ENCODE measurements around the gene IVNS1ABP. TPM values are rescaled to one million over a fixed set of nuclear protein-coding genes. Genes with fewer than 3 reads are reported as not detected.
"Not testable (repeated sequence)": the region's sequence is repeated elsewhere in the genome, so short reads cannot be mapped to it uniquely, and the experiment has no call there.

Gene IVNS1ABP
- total RNA-seq, 1 donor from 2014 or later, result 85.7 TPM

DNA sequence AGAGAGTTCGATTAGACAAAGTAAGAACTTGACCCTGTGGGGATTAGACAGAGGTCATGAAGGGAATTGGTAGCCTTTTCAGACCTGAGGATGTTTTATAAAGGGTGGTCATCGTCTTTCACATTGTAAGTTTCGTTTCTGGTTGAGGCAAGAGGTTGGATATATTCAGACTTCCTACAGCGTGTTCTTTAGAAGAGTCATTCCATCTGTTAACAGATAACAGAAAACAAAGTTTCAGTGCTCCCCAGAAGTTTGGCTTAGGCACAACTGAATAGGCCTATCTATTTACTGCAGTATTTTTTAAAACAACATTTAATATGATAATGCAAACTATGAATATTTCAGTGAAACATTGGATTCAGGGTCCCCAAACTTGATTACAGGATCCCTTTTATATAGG lies 17.1 kb upstream of the IVNS1ABP start:
- no peak for DNase-seq (ENCODE audit: low spot score)

DNA sequence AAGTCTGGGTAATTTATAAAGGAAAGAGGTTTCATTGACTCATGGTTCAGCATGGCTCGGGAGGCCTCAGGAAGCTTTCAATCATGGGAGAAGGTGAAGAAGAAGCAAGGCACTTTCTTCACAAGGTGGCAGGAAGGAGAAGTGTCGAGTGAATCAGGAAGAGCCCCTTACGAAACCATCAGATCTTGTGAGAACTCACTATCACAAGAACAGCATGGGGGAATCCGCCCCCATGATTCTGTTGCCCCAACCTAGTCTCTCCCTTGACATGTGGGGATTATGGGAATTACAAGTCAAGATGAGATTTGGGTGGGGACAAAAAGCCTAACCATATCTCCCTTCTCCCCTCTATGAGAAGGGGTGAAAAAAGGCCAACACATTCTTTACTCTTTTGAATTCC lies 11.2 kb upstream of the IVNS1ABP start:
- DNase-seq (ENCODE audit: low spot score), result no peak

DNA sequence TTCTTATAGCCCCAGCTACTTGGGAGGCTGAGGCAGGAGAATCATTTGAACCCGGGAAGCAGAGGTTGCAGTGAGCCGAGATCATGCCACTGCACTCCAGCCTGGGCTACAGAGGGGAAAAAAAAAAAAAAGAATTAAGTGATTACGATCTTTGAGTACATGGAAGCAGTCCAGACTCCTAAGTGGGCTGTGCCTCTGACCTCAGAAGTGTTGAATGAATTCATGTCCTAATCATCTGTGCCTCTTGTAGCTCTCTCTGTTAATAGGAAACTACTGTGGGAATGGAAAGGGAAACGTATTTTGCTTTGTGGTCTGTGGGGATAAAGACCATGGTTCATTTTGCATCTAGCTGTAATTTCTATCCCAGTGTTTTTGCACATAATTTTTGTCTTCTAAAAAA lies 8.4 kb upstream of the IVNS1ABP start:
- no peak for DNase-seq (ENCODE audit: low spot score)

GRCh38 chr1:185324118-185324517 lies 7.1 kb upstream of the IVNS1ABP start:
- DNase-seq (ENCODE audit: low spot score), result no peak

DNA sequence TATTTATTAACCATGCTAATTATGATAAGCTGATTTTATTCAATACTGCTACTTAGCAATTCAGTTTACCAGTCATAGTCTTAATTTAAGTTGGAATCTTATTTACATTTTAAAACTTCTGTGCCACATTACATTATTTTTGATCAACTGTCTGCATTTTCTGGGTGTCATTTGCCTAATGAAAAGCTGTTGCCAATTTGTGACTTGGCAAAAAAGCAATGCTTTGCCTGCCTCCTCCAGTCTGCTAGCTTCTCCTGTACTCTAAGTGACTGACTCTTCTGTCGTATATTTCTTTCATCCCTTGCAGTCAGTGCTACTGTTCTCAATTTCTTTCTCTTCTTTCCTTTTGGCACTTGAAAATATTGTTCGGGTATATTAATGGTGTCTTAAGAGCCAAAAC lies 5.6 kb upstream of the IVNS1ABP start:
- no peak for DNase-seq (ENCODE audit: low spot score)

DNA sequence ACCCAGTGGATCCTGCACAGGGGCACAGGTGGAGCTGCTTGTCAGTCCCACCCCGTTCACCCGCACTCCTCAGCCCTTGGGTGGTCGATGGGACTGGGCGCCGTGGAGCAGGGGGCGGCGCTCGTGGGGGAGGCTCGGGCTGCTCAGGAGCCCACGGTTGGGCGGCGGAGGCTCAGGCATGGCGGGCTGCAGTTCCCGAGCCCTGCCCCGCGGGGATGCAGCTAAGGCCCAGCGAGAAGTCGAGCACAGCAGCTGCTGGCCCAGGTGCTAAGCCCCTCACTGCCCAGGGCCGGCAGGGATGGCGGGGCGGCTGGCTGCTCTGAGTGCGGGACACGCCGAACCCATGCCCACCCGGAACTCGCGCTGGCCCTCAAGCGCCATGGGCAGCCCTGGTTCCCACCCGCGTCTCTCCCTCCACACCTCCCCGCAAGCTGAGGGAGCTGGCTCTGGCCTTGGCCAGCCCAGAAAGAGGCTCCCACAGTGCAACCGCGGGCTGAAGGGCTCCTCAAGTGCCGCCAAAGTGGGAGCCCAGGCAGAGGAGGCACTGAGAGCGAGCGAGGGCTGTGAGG lies 4.7 kb upstream of the IVNS1ABP start:
- DNase-seq (ENCODE audit: low spot score), result not testable (repeated sequence)

GRCh38 chr1:185321104-185321503 lies 4.1 kb upstream of the IVNS1ABP start:
- not testable (repeated sequence) for DNase-seq (ENCODE audit: low spot score)

DNA sequence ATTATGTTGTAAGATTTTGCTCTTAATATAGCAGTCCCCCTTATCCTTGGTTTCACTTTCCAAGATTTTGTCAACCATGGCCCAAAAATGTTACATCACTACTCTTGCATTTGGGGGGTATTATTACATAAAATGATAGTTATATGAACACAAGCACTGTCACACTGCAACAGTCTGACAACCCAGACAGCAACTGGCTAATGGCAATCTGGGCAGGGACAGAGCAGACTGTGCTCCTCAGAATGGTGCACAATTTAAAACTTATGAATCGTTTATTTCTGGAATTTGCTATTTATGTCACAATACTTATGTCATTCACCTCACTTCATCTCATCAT lies 2.1 kb upstream of the IVNS1ABP start:
- no peak for DNase-seq (ENCODE audit: low spot score)

- DNase-seq (ENCODE audit: low spot score), result no peak
These were observed 1.5 kb upstream of the IVNS1ABP start for GRCh38 chr1:185318431-185319138.

DNA sequence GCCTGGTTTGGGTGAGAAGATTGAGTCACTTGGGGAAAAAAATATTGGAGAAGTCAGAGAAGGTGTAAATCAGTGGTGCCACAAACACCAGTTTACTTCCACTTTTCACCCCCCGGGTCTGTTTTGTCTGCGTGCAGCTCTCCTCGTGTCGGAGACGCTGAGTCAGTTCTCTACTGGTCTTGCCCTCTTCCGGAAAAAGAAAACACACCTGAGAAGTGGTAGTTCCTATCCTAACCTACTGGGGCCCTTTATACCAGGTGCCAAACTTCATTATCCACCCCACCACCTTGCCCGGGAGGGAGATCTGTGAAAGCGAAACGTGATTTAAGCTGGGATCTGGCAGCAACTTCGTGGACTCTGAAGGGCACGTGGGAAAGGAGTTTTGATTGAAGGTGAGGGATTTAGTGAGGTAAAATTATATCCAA lies 855 bp upstream of the IVNS1ABP start:
- peak; percentile 46 for DNase-seq (ENCODE audit: low spot score)

DNA sequence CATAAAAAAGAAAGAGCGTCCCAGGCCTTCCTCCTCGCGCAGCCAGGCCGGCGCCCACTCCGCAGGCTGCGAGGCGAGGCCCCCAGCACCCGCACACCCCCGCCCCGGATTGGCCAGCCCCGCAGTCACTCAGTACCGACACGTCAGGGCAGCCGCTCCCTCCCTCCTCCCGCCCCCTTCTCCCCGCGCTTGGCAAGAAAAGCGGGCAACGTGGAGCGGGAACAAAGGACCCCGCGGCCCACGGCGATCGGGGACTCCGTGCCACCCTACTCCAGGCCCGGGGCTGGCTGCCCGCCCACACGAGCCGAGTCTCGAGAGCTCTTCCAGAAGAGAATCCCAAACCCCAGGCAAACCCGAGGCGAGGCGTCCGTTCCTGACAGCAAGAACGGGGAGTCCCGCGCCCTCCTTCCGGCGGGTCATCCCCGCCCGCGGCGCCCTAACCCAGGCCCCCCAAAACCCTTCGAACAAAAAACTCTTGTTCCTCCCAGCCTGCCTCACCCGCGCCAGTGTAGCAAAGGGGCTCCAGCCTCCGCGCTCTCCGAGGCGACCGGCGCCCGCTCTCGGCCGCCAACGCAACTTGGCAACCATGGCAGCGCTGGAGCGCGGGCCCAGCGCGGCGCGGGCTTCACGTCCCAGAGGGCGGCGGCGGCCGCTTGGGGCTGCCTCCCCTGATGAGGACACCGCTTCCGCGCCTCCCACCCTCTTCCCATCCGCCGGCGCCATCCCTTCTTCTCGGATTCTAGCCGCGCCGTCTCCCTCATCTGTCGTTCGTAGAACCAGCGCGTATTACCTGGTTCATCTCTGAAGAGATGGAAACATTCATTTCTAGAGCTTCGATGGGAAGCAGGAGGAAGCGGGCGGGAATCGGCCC lies 645 bp downstream of the IVNS1ABP start:
- DNase-seq (ENCODE audit: low spot score), result peak; percentile 94

- DNase-seq (ENCODE audit: low spot score), result peak; percentile 53
These were observed 1.5 kb downstream of the IVNS1ABP start for GRCh38 chr1:185315445-185316071.

DNA sequence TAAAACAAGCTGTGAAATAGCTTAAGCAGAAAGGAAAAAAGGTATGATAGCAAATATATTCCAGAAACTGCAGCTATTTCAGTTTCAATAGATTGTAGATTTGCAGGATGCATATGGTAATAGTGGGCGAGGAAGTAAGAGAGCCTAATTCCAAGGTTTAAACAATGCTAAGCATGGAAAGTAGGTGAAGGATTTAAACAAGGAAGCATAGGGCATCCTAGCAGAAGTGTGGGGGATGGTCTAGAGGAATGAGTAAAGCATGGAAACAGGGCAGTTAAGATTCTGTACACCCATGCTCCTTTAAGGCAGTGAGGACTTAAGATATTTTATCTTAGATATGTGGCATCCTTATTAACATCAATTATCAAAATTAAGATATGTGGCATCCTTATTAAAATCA lies 2.6 kb downstream of the IVNS1ABP start:
- DNase-seq (ENCODE audit: low spot score), result no peak

DNA sequence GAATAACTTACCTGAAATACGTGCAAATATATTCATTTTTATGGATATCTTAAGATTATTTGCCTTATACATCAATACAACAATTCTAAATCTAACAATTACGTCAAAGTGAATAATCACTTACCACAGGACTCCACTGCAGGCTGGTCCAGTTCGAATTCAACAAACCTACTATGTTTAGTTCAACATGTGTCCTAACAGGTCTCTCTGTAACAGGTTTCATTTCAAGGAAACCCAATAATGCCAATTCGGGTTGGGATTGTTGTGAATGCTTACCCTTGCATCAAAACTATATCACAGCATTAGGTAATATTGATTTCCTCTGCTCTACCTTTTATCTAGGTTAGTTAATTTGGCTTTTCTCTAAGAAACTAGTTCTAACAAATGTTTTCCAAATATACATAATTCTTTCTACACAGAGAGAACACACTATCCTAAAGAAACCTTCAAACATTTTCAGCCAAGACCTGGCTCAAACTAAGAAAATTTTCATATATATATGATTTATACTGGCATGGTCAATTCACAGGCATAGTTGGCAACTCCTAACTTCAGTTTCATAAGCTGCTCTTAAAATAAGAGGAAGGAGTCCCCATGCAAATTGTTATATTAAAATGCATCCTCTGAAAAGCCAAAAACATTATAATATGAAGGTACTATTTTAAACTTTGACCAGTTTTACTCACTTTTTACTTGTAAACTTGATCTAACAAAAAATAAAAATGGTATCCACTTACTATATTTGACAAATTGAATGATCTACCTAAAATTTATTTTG lies 4.5 kb downstream of the IVNS1ABP start:
- no peak for DNase-seq (ENCODE audit: low spot score)

DNA sequence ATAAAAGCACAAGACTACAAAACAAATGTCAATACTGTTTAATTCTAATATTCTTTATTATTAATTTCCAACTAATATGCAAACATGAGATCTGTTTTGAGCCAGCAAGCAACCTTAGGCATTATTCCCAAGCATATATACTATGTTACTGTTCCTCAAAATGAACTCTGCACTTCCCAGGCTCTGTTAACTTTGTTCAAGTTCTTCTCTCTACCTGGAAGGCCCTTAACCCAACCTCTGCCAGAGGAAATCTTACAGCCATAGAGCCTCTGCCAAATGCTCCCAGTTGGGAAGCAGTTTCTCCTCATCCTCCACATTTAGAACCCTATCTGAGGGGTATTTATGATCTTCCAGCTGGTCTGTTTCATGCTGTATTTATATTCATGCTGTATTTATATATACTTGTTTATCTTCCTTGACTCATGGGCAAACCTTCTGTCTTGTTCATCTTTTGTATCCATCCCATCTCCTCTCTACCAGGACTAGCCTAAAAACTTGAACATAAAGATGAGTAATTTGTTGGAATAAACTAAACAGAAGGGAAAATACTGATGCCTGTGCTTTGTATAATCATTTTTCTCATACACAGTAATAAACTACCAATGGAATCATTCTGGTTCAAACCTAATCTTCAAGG lies 5.3 kb downstream of the IVNS1ABP start:
- DNase-seq (ENCODE audit: low spot score), result no peak

DNA sequence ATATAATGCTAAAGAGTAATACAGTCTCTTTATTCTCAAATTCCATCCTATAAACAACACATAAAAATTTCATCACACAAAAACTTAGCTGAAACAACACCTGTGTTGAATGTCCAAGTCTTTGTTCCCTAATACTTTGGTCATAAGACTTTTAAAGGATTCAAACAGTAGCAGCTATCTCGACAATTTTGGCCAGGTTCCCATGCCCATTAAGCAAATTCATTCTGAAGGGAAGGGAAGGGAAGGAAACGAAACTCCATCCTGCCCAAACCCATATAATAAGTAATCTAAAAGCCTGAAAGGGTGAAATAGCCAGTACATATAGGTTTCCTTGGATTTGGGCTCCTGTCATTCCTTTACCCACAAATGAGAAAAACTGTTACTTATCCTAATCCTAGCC lies 7.5 kb downstream of the IVNS1ABP start:
- no peak for DNase-seq (ENCODE audit: low spot score)

DNA sequence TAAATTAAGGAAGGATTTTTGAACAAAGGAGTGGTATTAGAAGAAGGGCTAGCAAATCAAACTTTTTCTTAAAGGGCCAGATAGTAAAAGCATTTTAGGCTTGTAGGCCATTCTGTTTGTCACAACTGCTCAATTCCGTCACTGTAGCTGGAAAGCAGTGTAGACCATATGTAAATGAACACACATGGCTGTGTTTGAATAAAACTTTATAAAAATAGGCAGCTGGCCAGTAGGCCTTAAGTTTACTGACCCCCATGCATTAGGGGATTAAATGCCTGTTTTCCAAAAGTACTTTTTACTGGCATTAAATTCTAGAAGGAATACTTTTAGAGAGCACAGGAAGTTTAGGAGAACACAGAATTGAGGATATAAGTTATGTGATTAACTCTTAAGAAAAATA lies 8.9 kb downstream of the IVNS1ABP start:
- DNase-seq (ENCODE audit: low spot score), result no peak

DNA sequence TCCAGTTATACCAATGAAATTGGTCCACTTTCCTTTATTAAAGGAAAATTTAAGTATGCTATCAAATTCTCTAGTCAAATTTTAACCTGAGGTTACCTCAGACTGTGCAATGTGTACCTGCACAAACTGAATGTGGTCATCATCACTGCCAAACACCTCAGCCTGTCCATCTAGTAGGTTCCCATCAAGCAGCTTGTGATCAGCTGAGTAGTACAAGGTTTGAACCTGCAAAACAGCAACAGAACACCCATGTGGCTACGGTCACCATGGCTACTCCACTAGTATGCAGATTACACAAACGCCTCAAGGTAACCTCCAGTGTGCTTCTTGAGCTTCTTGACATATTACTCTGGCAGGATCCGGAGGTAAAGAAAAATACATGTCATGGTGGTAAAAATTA lies 11.6 kb downstream of the IVNS1ABP start:
- DNase-seq (ENCODE audit: low spot score), result no peak

DNA sequence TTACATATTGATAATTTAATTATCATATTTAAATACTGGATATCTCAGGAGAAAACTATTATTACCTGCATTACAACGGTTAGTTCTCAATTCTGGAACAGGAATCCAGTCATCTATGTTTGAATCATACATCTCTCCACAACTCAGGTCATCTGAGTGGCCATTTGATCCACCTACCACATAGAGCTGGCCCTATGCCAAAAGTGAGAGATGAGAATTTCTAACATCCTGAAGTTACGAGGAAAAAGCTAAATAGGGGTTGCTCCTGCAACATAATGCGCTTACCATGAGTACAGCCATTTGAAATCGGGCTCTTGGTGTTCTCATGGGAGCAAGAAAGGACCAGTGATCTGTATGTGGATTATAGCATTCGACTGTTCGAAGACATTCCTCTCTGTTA lies 16.9 kb downstream of the IVNS1ABP start:
- no peak for DNase-seq (ENCODE audit: low spot score)

GRCh38 chr1:185297982-185298381 lies 19.1 kb downstream of the IVNS1ABP start:
- DNase-seq (ENCODE audit: low spot score), result no peak

DNA sequence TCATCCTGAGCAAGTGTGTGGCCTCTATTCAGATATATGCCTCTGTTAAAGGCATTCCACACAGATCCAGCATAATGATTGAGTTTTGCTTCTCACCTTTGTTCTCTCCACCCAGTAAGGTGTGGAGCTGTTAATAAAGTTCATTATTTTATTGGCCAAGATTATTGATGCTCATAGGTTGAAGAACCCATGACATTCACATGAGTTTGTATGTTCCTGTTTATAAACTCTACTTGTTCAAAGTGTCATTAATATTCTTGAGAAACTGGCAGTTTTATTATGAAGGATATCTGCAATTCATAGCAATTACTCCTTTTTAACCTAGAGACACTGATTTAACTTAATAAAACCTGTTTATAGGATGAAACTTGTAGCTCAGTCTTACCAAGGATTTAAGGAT lies 22.0 kb downstream of the IVNS1ABP start:
- DNase-seq (ENCODE audit: low spot score), result no peak
